Testis (tissue), 2 donors: Measurements from ENCODE around the gene FHIT.

Experiments
- POLR2A ChIP-seq: fragments of 450-650 bp; IDR thresholded peaks from one replicate; pipeline ENCODE4 v1.6.1; 2017; ENCODE audit warnings: antibody characterized with exemption, mild to moderate bottlenecking, moderate library complexity
- TF ChIP-seq, protein P1 (sequence below), 3 experiments: fragments of 450-650 bp in 2 of 3; fragments of 200-600 bp in 1 of 3; sonication (generic) in 1 of 3; IDR thresholded peaks; one replicate each; pipeline ENCODE4 v1.5.1; 2016 to 2019; ENCODE audit warnings: antibody characterized with exemption in 3 of 3, mild to moderate bottlenecking in 2 of 3, moderate library complexity in 1 of 3

DNA sequence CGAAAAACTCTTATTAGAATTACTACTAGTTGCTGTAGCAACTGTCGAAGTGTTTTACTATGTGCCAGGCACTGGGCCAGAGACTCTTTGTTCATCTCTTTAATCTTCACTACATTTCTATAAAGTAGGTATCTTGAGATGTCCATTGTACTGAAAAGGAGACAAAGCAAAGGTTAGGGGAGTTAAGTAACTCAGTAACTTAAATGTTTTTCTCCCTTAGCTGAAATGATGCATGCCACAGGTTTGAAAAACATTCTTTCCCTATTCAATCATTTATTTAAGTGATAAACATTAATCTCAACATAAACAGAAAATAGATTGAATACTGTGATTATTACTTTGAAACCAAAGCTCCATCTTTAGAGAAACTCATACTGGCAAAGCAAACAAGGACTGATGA, 776.2 kb downstream of the FHIT start:
- TF ChIP-seq, protein P1, sequence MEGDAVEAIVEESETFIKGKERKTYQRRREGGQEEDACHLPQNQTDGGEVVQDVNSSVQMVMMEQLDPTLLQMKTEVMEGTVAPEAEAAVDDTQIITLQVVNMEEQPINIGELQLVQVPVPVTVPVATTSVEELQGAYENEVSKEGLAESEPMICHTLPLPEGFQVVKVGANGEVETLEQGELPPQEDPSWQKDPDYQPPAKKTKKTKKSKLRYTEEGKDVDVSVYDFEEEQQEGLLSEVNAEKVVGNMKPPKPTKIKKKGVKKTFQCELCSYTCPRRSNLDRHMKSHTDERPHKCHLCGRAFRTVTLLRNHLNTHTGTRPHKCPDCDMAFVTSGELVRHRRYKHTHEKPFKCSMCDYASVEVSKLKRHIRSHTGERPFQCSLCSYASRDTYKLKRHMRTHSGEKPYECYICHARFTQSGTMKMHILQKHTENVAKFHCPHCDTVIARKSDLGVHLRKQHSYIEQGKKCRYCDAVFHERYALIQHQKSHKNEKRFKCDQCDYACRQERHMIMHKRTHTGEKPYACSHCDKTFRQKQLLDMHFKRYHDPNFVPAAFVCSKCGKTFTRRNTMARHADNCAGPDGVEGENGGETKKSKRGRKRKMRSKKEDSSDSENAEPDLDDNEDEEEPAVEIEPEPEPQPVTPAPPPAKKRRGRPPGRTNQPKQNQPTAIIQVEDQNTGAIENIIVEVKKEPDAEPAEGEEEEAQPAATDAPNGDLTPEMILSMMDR (IDR thresholded peaks at IDR 0.05), result no peak
- no peak for TF ChIP-seq POLR2A
